HG03520 (cell line): ENCODE measurements around the gene RIMBP3C.
A peak's percentile ranks its signal among the peaks of the same experiment; 100 is the strongest.
"Not testable (repeated sequence)": the region's sequence is repeated elsewhere in the genome, so short reads cannot be mapped to it uniquely, and the experiment has no call there.

Experiments
- ATAC-seq: cut with Tn5 transposase; IDR thresholded peaks from one replicate; pipeline ENCODE4 v1.9.1; 2021; ENCODE audit warnings: mild to moderate bottlenecking, moderate library complexity; ENCODE audit not compliant: unreplicated experiment

RIMBP3C gene

GRCh38 chr22:21579474-21579851 lies 28.2 kb upstream of the RIMBP3C start:
- ATAC-seq, result no peak

- no peak for ATAC-seq
Observed at GRCh38 chr22:21573750-21574494, 22.7 kb upstream of the RIMBP3C start.

- ATAC-seq, result no peak
Observed at GRCh38 chr22:21573293-21573734, 22.1 kb upstream of the RIMBP3C start.

DNA sequence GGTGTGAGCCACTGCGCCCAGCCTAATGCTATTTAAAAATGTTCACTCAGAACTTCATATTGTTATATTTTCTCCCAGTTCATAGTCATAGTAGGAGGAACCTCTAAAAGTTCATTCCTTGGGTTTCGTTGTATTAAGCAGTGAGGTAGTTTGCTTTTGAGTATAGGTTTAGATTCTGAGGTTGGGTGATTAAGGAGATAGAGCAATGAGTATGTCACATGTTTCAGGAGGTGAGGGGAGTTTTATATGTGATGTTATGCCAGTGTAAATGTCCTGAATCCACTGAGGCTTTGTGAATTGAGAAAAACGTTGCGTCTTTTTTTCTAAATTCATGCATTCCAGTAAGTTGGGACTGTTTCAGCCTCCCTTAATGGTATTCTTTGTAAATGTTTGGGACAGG lies 20.4 kb upstream of the RIMBP3C start:
- ATAC-seq, result no peak

GRCh38 chr22:21570398-21570797 lies 19.1 kb upstream of the RIMBP3C start:
- no peak for ATAC-seq

- ATAC-seq, result no peak
Observed at GRCh38 chr22:21569459-21570170, 18.4 kb upstream of the RIMBP3C start.

DNA sequence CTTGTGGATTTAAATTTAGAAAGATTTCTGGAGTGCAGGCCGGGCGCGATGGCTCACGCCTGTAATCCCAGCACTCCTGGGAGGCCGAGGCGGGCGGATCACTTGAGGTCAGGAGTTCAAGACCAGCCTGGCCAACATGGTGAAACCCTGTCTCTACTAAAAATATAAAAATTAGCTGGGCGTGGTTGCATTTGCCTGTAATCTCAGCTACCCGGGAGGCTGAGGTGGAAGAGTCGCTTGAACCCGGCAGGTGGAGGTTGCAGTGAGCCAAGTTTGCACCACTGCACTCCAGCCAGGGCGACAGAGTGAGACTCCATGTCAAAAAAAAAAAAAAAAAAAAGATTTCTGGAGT lies 17.8 kb upstream of the RIMBP3C start:
- ATAC-seq, result not testable (repeated sequence)

- ATAC-seq, result no peak
Observed at GRCh38 chr22:21568347-21569075, 17.2 kb upstream of the RIMBP3C start.

DNA sequence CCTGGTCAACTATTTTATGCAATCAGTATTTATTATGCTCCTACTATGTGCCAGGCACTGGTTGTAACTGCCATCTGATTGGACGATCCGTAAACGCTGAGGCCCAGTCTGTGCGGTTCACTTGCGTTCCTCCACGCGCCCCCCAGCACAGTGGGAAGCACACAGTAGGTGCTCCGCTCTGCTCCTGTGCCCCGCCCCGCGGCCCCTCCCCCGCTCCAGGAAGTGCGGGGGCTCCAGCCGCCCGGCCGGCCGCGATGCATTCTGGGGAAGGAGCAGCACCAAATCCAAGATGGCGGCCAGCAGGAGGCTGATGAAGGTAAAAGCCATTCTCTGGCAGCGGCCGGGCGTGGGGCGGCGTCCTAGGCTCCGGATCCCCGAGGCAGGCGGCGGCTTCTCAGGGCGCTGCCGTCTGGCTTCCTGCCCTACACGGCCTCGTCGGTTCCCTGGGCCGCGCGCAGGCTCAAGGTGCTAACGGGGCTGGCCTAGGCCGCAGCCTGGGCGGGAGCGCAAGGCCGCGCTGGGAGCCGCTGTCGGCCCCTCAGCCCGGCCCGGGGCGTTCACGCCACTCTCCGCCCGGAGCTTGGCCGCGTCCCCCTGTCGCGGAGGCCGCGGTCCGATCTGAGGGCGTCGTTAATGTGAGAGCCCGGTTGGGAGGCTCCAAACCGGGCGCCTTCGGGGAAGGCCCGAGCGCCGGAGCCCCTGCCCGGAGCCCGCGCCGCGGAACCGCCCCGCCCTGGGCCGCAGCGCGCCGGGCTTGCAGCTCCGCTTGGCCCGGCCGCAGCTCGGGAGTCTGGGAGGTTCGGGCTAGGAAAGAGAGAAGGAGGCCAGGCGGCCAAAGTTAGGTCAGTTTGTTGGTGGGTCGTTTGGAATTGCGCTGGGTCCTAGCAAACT lies 16.4 kb upstream of the RIMBP3C start, which contains the start of gene UBE2L3:
UBE2L3 (plus strand) TSS at position 259 of the 891 bp plus-strand sequence; CDS start at position 290, 31 bp downstream.
- peak; percentile 61 for ATAC-seq

- ATAC-seq, result no peak
Observed at GRCh38 chr22:21564411-21564810, 13.2 kb upstream of the RIMBP3C start.

DNA sequence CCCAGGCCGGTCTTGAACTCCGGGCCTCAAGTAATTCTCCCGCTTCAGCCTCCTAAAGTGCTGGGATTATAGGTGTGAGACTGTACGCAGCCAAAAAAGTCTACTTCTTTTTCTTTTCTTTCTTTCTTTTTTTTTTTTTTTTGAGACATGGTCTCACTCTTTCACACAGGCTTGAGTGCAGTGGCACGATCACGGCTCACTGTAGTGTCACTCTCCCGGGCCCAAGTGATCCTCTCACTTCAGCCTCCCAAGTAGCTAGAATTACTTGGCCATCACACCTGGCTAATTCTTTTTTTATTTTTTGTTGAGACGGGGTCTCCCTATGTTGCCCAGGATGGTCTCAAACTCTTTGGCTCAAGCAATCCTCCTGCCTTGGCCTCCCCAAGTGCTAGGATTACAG lies 12.7 kb upstream of the RIMBP3C start:
- no peak for ATAC-seq

DNA sequence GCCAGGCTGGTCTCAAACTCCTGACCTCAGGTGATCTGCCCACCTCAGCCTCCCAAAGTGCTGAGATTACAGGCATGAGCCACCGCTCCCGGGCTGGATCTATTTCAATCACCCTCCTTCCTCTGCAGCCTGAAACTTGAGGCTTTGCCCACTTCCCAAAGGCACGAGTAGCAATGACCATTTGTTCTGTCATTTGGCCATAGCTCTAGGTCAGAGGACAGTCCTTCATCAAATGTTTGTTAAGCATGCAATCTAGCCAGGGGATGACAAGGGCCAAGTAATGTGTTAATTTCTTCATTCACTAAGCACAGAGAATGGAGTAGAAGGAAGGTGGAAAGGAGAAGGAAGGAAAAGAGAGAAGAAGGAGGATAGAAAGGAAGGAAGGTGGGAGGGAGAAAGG lies 9.4 kb upstream of the RIMBP3C start:
- not testable (repeated sequence) for ATAC-seq

GRCh38 chr22:21559345-21560125 lies 8.3 kb upstream of the RIMBP3C start:
- not testable (repeated sequence) for ATAC-seq

DNA sequence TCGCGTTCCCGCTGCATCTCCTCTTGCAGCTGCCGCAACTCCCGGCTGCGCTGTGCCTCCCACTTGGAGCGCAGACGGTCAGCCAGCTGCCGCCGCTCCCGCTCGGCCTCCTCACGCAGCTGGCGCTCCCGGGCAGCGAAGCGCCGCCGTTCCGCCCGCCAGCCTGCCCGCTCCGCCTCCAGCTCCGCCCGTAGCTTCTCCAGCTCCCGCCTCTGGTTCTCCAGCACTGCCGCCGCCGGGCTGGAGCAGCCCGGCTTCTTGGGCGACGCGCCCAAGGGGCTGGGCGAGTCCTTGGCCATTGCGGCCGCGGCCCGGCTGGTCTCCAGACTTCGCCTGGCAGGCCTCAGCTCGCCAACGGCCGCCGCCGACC lies 598 bp downstream of the RIMBP3C start:
- ATAC-seq, result not testable (repeated sequence)

GRCh38 chr22:21550008-21550677 lies 1.1 kb downstream of the RIMBP3C start:
- not testable (repeated sequence) for ATAC-seq

DNA sequence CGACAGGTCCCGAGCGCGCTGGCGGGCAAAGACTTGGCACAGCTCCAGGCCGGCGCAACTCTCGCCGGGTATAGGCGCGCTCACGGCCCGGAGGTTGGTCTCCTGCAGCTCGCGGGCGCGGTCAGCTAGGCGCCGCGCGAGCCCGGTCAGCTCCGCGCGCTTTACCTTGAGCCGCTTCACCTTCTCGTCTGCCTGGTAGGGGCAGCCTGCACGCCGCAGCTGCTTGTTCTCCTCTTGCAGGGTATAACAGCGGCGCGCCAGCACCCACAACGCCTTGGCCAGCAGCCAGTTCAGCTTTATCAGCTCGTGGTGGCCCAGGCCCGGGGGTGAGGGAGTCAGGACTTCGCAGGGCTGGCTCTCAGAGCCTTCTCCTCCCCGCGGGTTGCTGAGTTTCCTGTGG lies 1.7 kb downstream of the RIMBP3C start:
- not testable (repeated sequence) for ATAC-seq

DNA sequence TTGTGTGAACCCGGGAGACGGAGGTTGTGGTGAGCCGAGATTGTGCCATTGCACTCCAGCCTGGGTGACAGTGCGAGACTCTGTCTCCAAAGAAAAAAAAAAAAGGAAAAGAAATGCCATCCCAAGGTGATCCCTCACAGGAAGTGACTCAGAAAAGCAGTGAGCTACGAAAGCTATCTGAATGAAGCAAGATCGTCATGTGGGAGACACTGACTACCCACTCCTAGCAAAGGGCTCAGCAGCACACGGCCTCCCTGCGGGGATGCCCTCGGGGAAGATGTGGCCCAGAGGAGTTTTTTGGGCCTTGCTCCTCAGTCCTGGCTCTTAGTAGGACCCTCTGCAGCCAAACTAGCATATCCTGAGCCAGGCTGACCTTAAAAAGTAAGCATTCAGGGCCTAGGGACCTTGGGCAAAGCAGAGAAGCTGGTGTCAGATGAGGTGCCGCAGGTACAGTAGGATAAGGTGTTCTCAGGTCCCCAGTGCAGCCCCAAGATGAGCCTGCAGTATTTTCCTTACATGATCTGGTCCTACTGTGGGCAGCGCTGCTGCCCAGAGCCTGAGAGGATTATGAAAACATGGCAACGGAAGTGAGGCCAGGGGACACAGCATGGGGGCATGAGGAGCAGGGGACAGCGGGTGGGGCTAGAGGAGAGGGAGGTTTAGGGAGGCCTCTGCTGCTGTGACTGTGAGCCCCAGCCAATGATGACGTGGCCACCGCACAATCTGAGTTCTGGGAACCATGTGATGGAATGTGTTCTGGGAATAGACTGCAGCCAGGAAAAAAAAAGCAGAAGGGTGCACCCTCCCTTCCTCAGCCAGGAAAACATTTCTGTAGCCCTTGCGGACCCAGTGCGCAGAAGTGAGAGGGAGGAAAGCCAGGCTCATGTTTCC lies 6.6 kb downstream of the RIMBP3C start:
- not testable (repeated sequence) for ATAC-seq

GRCh38 chr22:21539862-21540261 lies 11.4 kb downstream of the RIMBP3C start:
- not testable (repeated sequence) for ATAC-seq
